ENCODE data around the gene CLCN4.

CLCN4 gene

GRCh38 chrX:10206317-10206716 is 49.5 kb downstream of the CLCN4 start:
- Histone ChIP-seq H3K4me3 (ENCODE audit: low read depth, low read length) (no peak overlapping the region), H2AFZ (no peak overlapping the region), H3K9me3 (ENCODE audit: control insufficient read depth, low read length) (no peaks in the 10 kb centered on the region), H3K9ac (no peak overlapping the region), H3K27ac (no peak overlapping the region), H3K27me3 (ENCODE audit: control insufficient read depth, insufficient read depth, low read length) (no peaks in the 10 kb centered on the region), H3K79me2 (no peaks in the 10 kb centered on the region), H3K4me2 (ENCODE audit: low read length) (no peak overlapping the region), H3K36me3 (ENCODE audit: control insufficient read depth, insufficient read depth, low read length) (no peaks in the 10 kb centered on the region), H3K4me1 (no peaks in the 10 kb centered on the region)
- no peak for TF ChIP-seq CTCF (IDR thresholded peaks at IDR 0.05)

GRCh38 chrX:10208281-10208856 is 51.6 kb downstream of the CLCN4 start:
- H3K79me2 ChIP-seq, result no peaks in the 10 kb centered on the region
- no peaks in the 10 kb centered on the region for H3K9me3 ChIP-seq (ENCODE audit: control insufficient read depth, low read length)
- TF ChIP-seq CTCF (IDR thresholded peaks at IDR 0.05), result no peak
- H3K4me2 ChIP-seq (ENCODE audit: low read length), result no peak overlapping the region
- H3K27me3 ChIP-seq (ENCODE audit: control insufficient read depth, insufficient read depth, low read length), result no peaks in the 10 kb centered on the region
- H3K36me3 ChIP-seq (ENCODE audit: control insufficient read depth, insufficient read depth, low read length), result no peaks in the 10 kb centered on the region
- no peaks in the 10 kb centered on the region for H3K4me1 ChIP-seq
- no peak overlapping the region for H3K9ac ChIP-seq
- no peak overlapping the region for H3K4me3 ChIP-seq (ENCODE audit: low read depth, low read length)
- H2AFZ ChIP-seq, result no peak overlapping the region
- H3K27ac ChIP-seq, result no peak overlapping the region

- Histone ChIP-seq H3K36me3 (ENCODE audit: control insufficient read depth, insufficient read depth, low read length) (no peaks in the 10 kb centered on the region), H3K4me3 (ENCODE audit: low read depth, low read length) (no peak overlapping the region), H2AFZ (no peak overlapping the region), H3K27ac (no peak overlapping the region), H3K79me2 (no peaks in the 10 kb centered on the region), H3K27me3 (ENCODE audit: control insufficient read depth, insufficient read depth, low read length) (no peaks in the 10 kb centered on the region), H3K9ac (no peak overlapping the region), H3K4me2 (ENCODE audit: low read length) (no peak overlapping the region), H3K9me3 (ENCODE audit: control insufficient read depth, low read length) (no peaks in the 10 kb centered on the region), H3K4me1 (no peaks in the 10 kb centered on the region)
- no peak for TF ChIP-seq CTCF (IDR thresholded peaks at IDR 0.05)
Measured at GRCh38 chrX:10208953-10209352, 52.2 kb downstream of the CLCN4 start.

- H3K9me3 ChIP-seq (ENCODE audit: control insufficient read depth, low read length), result no peaks in the 10 kb centered on the region
- no peak overlapping the region for H3K27ac ChIP-seq
- H3K36me3 ChIP-seq (ENCODE audit: control insufficient read depth, insufficient read depth, low read length), result no peaks in the 10 kb centered on the region
- H3K4me3 ChIP-seq (ENCODE audit: low read depth, low read length), result no peak overlapping the region
- H3K9ac ChIP-seq, result no peak overlapping the region
- H3K4me2 ChIP-seq (ENCODE audit: low read length), result no peak overlapping the region
- H3K4me1 ChIP-seq, result no peaks in the 10 kb centered on the region
- no peaks in the 10 kb centered on the region for H3K27me3 ChIP-seq (ENCODE audit: control insufficient read depth, insufficient read depth, low read length)
- H2AFZ ChIP-seq, result no peak overlapping the region
- H3K79me2 ChIP-seq, result no peaks in the 10 kb centered on the region
- no peak for TF ChIP-seq CTCF (IDR thresholded peaks at IDR 0.05)
Measured at GRCh38 chrX:10212395-10212794, 55.6 kb downstream of the CLCN4 start.

GRCh38 chrX:10213716-10214115 is 56.9 kb downstream of the CLCN4 start:
- H3K27me3 ChIP-seq (ENCODE audit: control insufficient read depth, insufficient read depth, low read length), result no peaks in the 10 kb centered on the region
- no peaks in the 10 kb centered on the region for H3K9me3 ChIP-seq (ENCODE audit: control insufficient read depth, low read length)
- H3K4me1 ChIP-seq, result no peaks in the 10 kb centered on the region
- no peaks in the 10 kb centered on the region for H3K79me2 ChIP-seq
- H3K36me3 ChIP-seq (ENCODE audit: control insufficient read depth, insufficient read depth, low read length), result no peaks in the 10 kb centered on the region
- H3K4me3 ChIP-seq (ENCODE audit: low read depth, low read length), result no peak overlapping the region
- no peak overlapping the region for H3K27ac ChIP-seq
- H2AFZ ChIP-seq, result no peak overlapping the region
- no peak overlapping the region for H3K9ac ChIP-seq
- no peak for TF ChIP-seq CTCF (IDR thresholded peaks at IDR 0.05)
- no peak overlapping the region for H3K4me2 ChIP-seq (ENCODE audit: low read length)

Data from parathyroid adenoma (tissue), 2 donors.